Common myeloid progenitor, CD34-positive (primary cell): ENCODE results near the gene SCLY.

ENCODE experiments used
- CTCF ChIA-PET: fragments of 350-600 bp; sonication (Branson Sonifier 250); formaldehyde crosslinking; loops from one replicate; lab custom pipeline; 2021; ENCODE audit warnings: antibody characterized with exemption; lab: Charles Lee
- POLR2A ChIA-PET: fragments of 350-600 bp; sonication (Branson Sonifier 250); formaldehyde crosslinking; loops from one replicate; lab custom pipeline; 2021; ENCODE audit warnings: antibody characterized with exemption; lab: Charles Lee
- DNase-seq, 3 donors: peaks; one replicate each; pipeline versions ENCODE4 v3.0.0 to v3.0.0-alpha.2; 2013
- H3K27ac ChIP-seq, 2 experiments: 1 replicate in 1 of 2; 2 replicates in 1 of 2; pipeline ENCODE4 v1.7.0; 2013; ENCODE audit warnings: inconsistent platforms in 2 of 2, low read length in 2 of 2, mild to moderate bottlenecking in 2 of 2, low read depth in 1 of 2, moderate library complexity in 1 of 2; ENCODE audit not compliant: severe bottlenecking in 2 of 2, insufficient read depth in 1 of 2, poor library complexity in 1 of 2
- H3K27me3 ChIP-seq, 5 experiments: replicated peaks in 2 of 5; 1 replicate in 3 of 5; 2 replicates in 2 of 5; pipeline versions ENCODE4 v1.6.1 to v1.7.0; 2013; ENCODE audit warnings: low read length in 4 of 5, mild to moderate bottlenecking in 2 of 5, moderate library complexity in 2 of 5, inconsistent platforms in 1 of 5; ENCODE audit not compliant: insufficient read depth in 5 of 5, control insufficient read depth in 4 of 5
- H3K36me3 ChIP-seq, 4 experiments: 1 replicate in 2 of 4; 2 replicates in 2 of 4; pipeline versions ENCODE4 v1.6.1 to v1.7.0; 2013; ENCODE audit warnings: low read length in 3 of 4, control low read depth in 1 of 4, mild to moderate bottlenecking in 1 of 4; ENCODE audit not compliant: control insufficient read depth in 4 of 4, insufficient read depth in 4 of 4
- H3K4me1 ChIP-seq, 4 experiments: 1 replicate in 3 of 4; 2 replicates in 1 of 4; pipeline versions ENCODE4 v1.6.1 to v1.7.1; 2013; ENCODE audit warnings: low read length in 3 of 4, mild to moderate bottlenecking in 3 of 4, control low read depth in 1 of 4, inconsistent platforms in 1 of 4, moderate library complexity in 1 of 4; ENCODE audit not compliant: control insufficient read depth in 4 of 4, insufficient read depth in 4 of 4; ENCODE audit errors: control extremely low read depth in 1 of 4
- H3K4me3 ChIP-seq, 7 experiments: 1 replicate in 4 of 7; 2 replicates in 3 of 7; pipeline versions ENCODE4 v1.5.1 to v1.7.0; 2013; ENCODE audit warnings: mild to moderate bottlenecking in 7 of 7, low read length in 6 of 7, moderate library complexity in 6 of 7, inconsistent platforms in 2 of 7, low read depth in 2 of 7, control low read depth in 1 of 7; ENCODE audit not compliant: insufficient read depth in 4 of 7, control insufficient read depth in 1 of 7; ENCODE audit errors: extremely low read depth in 1 of 7
- H3K9me3 ChIP-seq, 5 experiments: 1 replicate in 4 of 5; 2 replicates in 1 of 5; pipeline versions ENCODE4 v1.6.1 to v1.7.1; 2013; ENCODE audit warnings: low read length in 4 of 5, mild to moderate bottlenecking in 2 of 5, inconsistent platforms in 1 of 5, low read depth in 1 of 5, moderate library complexity in 1 of 5; ENCODE audit not compliant: control insufficient read depth in 4 of 5, insufficient read depth in 2 of 5; ENCODE audit errors: control extremely low read depth in 1 of 5
- WGBS: methylation state at CpG from one replicate; pipeline ENCODE4 v1.1.5; 2013; ENCODE audit not compliant: insufficient coverage; 5-methylcytosine and 5-hydroxymethylcytosine counted together

Gene SCLY

DNA sequence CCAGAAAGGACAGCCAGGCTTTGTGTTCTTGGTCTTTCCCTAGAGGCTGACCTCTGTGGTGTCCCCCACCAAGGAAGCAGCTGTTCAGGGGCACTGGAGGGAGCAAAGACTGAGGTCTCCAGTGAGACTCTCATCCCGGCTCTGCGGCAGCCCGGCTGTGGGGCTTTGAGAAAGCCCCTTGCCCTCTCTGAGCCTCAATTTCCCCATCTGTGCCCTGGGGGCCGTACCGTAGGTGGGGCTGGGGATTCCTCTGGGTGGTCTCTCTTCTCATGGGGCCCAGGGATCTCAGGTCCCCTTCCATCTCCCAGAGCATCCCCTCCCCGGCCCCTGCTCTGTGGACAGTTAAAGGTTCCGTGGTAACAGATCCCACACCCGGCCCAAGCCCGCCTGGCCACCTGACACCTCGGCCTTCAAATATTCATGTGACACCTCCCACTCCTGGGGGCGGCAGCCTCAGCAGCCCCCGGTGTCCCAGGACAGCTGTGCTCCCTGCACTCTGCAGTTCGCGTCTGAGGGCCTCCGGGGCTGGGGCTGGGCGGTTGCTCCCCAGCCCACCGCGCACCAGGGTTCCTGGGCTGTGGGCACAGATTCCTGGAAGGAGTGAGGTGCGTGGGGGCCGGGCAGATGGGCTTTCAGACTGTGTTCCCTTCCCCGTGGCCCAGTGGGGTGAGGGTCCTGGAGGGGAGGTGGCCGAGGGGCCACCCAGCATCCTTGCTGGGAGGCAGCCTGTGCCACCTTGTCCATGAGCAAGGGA lies 62.6 kb downstream of the SCLY start:
- peaks cover 0 to 2% (median 0%) of the 10 kb centered on the region in 4 experiments for H3K4me1 ChIP-seq
- no peak overlapping the region for H3K27ac ChIP-seq
- CTCF ChIA-PET, result no interaction called here
- H3K27me3 ChIP-seq, result peaks cover 0 to 18% (median 0%) of the 10 kb centered on the region in 5 experiments
- no peaks in the 10 kb centered on the region for H3K9me3 ChIP-seq
- H3K4me3 ChIP-seq, result no peak overlapping the region
- POLR2A ChIA-PET, result no interaction called here
- 86% methylated on average over 18 of the region's 22 CpGs for WGBS
- no peak for DNase-seq
- no peaks in the 10 kb centered on the region for H3K36me3 ChIP-seq

DNA sequence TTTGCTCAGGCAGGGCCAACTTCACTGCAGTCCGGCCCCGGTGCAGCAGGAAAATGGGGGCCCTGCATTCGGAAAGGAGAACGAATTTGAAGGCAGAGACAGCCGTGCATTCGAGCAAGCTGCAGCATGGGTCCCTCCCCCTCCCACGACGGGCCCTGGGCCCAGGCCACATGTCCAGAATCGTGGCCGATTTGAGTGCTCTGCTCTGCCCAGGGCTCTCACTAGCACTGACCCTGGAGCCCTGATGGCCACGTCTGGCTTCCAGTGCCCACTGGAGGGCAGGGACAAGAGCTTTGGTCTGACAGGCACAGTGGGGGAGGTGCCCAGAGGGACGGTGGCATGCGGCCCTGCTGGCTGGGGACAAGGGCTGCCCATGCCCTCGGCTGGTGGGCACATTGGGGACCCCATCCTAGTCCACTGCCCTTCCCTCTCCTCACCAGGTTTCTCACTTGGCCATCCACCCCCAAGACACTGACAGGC lies 63.2 kb downstream of the SCLY start:
- WGBS, result 94% methylated on average over 13 of the region's 14 CpGs
- Histone ChIP-seq H3K9me3 (no peaks in the 10 kb centered on the region), H3K4me1 (peaks cover 0 to 2% (median 0%) of the 10 kb centered on the region in 4 experiments), H3K27ac (no peak overlapping the region), H3K4me3 (no peak overlapping the region), H3K36me3 (no peaks in the 10 kb centered on the region), H3K27me3 (peaks cover 0 to 13% (median 0%) of the 10 kb centered on the region in 5 experiments)
- ChIA-PET POLR2A (no interaction called here), CTCF (no interaction called here)
- no peak for DNase-seq

DNA sequence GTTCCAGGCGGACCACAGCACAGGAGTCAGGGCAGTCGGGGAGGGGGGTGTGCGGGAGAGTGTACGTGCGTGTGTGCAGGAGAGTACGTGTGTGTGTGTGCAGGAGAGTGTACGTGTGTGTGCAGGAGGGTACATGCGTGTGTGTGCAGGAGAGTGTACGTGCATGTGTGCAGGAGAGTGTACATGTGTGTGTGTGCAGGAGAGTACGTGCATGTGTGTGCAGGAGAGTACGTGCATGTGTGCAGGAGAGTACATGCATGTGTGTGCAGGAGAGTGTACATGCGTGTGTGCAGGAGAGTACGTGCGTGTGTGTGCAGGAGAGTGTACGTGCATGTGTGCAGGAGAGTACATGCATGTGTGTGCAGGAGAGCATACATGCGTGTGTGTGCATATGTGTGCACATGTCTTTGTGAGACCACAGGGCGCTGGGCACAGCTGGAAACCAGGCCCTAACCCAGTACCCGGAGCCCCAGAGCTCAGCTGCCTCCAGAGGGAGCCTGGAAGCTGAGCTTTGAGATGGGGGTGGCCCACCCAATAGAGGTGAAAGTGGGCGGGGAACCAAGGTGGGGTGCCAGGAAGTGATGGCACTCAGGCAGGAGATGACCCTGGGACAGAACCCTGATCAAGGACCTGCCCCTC lies 63.8 kb downstream of the SCLY start:
- Histone ChIP-seq H3K9me3 (no peaks in the 10 kb centered on the region), H3K27ac (no peak overlapping the region), H3K4me1 (peaks cover 0 to 2% (median 0%) of the 10 kb centered on the region in 4 experiments), H3K36me3 (no peaks in the 10 kb centered on the region), H3K27me3 (peaks cover 0 to 8% (median 0%) of the 10 kb centered on the region in 5 experiments), H3K4me3 (no peak overlapping the region)
- 95% methylated on average over 16 of the region's 19 CpGs for WGBS
- no peak for DNase-seq
- ChIA-PET CTCF (interaction anchor here (0.7 kb wide), 1 partner anchor 79 kb away, joined by 3 read pairs; no protein-coding TSS in a partner anchor), POLR2A (no interaction called here)

DNA sequence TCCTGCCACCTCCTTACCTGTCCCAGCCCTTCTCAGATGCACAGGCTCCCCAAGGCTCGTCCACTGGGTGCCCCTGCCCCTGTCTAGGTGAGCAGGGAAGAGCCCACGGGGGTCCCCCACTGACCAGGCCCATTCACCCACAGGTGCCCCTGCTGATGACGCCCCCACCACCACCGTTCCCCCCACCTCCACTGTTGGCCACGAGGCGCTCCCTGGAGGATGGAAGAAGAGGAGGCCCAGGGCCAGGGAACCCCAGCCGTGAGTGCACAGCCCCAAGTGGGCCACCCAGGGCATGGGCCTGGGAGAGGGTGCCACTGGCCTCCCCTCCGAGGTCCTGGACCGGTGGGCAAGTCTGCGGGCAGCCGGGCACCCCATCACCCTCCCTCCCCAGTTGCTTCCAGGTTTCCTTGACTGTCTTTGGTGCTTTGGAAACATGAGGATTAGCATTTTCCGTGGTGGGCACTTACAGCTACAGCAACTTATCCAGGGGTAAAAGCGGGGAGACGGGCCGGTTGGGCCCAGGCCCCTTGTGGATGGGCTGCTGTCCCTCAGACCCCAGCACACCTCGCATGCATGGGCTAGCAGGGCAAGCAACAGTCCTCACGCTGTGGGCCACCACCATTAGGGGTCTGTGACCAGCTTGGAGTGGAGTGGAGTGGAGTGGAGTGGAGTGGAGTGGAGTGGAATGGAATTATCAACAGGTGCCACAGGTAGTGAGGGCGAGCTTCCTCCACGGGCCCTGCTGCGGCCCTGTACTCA lies 64.5 kb downstream of the SCLY start:
- H3K36me3 ChIP-seq, result no peaks in the 10 kb centered on the region
- POLR2A ChIA-PET, result no interaction called here
- H3K9me3 ChIP-seq, result no peaks in the 10 kb centered on the region
- H3K4me3 ChIP-seq, result no peak overlapping the region
- no peak overlapping the region for H3K27ac ChIP-seq
- H3K27me3 ChIP-seq, result peaks cover 0 to 2% (median 0%) of the 10 kb centered on the region in 5 experiments
- no peak for DNase-seq
- CTCF ChIA-PET, result interaction anchor here (0.7 kb wide), 1 partner anchor 80 kb away, joined by 3 read pairs; no protein-coding TSS in a partner anchor
- WGBS, result 97% methylated on average over 14 of the region's 20 CpGs
- peaks cover 0 to 2% (median 0%) of the 10 kb centered on the region in 4 experiments for H3K4me1 ChIP-seq

DNA sequence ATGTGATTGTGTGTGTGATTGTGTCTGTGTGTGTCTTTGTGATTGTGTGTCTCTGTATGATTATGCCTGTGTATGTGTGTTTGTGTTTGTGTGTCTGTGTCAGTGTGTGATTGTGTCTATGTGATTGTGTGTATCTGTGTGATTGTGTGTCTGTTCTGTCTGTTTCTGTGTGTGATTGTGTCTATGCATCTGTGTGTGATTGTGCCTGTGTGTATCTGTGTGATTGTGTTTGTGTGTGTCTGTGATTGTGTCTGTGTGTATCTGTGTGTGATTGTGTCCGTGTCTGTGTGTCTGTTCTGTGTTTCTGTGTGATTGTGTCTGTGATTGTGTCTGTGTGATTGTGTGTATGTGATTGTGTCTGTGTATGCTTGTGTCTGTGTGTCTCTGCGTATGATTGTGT lies 65.5 kb downstream of the SCLY start:
- WGBS, result 100% methylated on average over 2 of the region's 2 CpGs
- Histone ChIP-seq H3K4me1 (peaks cover 0 to 2% (median 0%) of the 10 kb centered on the region in 4 experiments), H3K36me3 (no peaks in the 10 kb centered on the region), H3K4me3 (no peak overlapping the region), H3K27me3 (peaks cover 0 to 2% (median 0%) of the 10 kb centered on the region in 5 experiments), H3K27ac (no peak overlapping the region), H3K9me3 (no peaks in the 10 kb centered on the region)
- DNase-seq, result peak in 1 of 3 donors; percentile 25
- CTCF ChIA-PET, result no interaction called here
- POLR2A ChIA-PET, result no interaction called here

DNA sequence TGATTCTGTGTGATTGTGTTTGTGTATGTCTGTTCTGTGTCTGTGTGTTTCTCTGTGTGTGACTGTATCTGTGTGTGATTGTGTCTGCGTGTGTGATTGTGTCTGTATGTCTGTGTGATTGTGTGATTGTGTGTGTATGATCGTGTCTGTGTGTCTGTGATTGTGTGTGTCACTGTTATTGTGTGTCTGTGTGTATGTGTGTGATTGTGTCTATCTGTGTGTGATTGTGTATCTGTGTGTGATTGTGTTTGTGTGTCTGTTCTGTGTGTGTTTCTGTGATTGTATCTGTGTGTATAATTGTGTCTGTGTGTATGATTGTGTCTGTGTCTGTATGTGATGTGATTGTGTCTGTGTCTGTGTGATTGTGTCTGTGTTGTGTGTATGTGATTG lies 66.0 kb downstream of the SCLY start:
- Histone ChIP-seq H3K27me3 (peaks cover 0 to 2% (median 0%) of the 10 kb centered on the region in 5 experiments), H3K36me3 (no peaks in the 10 kb centered on the region), H3K27ac (no peak overlapping the region), H3K4me3 (no peak overlapping the region), H3K4me1 (peaks cover 0 to 2% (median 0%) of the 10 kb centered on the region in 4 experiments), H3K9me3 (no peaks in the 10 kb centered on the region)
- CTCF ChIA-PET, result interaction anchor here (1.0 kb wide), 2 partner anchors 11 to 157 kb away, joined by 3 to 4 read pairs; no protein-coding TSS in a partner anchor
- DNase-seq, result peak in 1 of 3 donors; percentile 48
- POLR2A ChIA-PET, result no interaction called here
- WGBS, result 93% methylated on average over 2 of the region's 2 CpGs
